Dendritic cell treated with granulocyte-macrophage colony-stimulating factor and Interleukin-4, amounts not matched to agents 40 ng/mL and 50 ng/mL, for 4 days (primary cell): ENCODE data around the gene GAS7.
A peak's percentile ranks its signal among the peaks of the same experiment; 100 is the strongest.

Source experiments
- H3K27ac Mint-ChIP-seq: one replicate; pipeline ENCODE4 v1.8.0; 2022; ENCODE audit warnings: mild to moderate bottlenecking, mixed read lengths
- H3K27me3 Mint-ChIP-seq: one replicate; pipeline ENCODE4 v1.8.0; 2022; ENCODE audit warnings: mild to moderate bottlenecking, mixed read lengths
- H3K36me3 Mint-ChIP-seq: one replicate; pipeline ENCODE4 v1.8.0; 2022; ENCODE audit warnings: low read depth, mixed read lengths
- H3K4me1 Mint-ChIP-seq: one replicate; pipeline ENCODE4 v1.8.0; 2022; ENCODE audit warnings: low read depth, mixed read lengths
- H3K4me3 Mint-ChIP-seq: one replicate; pipeline ENCODE4 v1.8.0; 2022; ENCODE audit warnings: mild to moderate bottlenecking, moderate library complexity, mixed read lengths
- H3K9me3 Mint-ChIP-seq: one replicate; pipeline ENCODE4 v1.8.0; 2022; ENCODE audit warnings: mixed read lengths
- intact Hi-C: fragments of 100-400 bp; cut with micrococcal nuclease; formaldehyde crosslinking; loops from one replicate; pipeline ENCODE4 v1.15.0; 2022

GAS7 gene

DNA sequence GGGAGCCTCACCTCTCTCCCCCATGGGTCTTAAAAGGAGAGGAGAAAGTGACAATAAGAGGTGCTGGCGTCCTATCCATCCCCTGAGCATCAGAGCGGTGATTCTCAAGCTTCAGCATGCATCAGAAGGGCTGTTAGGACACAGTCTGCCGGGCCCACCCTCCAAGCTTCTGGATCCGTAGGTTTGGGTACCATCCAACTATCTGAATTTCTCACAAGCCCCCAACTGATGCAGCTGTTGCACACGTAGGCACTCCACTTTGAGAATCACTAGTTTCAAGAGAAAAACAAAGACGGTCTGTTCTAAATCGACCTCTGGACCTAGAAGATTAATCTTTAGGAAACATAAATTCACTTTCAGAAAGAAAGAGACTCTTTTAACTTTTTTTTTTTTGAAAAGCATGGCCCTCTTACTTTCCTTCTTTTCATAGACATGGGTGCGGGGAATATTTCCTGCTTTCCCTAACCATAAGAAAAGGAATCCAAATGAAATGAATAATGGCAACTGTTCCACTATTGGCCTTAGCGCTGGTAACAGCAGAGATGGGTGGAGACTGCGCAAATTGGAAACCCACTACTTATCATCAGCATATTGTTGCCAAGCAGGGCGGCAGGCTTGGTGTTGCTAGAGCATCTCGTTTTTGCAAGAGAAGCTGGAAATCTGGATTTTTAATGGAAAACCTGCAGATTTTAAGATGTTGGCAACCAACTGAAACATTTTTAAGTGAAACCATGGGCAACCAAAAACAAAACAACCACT is 144.4 kb downstream of the GAS7 start:
- Mint-ChIP-seq H3K9me3 (no peaks in the 10 kb centered on the region), H3K27me3 (no peaks in the 10 kb centered on the region)
- intact Hi-C loops, result no loop called here

DNA sequence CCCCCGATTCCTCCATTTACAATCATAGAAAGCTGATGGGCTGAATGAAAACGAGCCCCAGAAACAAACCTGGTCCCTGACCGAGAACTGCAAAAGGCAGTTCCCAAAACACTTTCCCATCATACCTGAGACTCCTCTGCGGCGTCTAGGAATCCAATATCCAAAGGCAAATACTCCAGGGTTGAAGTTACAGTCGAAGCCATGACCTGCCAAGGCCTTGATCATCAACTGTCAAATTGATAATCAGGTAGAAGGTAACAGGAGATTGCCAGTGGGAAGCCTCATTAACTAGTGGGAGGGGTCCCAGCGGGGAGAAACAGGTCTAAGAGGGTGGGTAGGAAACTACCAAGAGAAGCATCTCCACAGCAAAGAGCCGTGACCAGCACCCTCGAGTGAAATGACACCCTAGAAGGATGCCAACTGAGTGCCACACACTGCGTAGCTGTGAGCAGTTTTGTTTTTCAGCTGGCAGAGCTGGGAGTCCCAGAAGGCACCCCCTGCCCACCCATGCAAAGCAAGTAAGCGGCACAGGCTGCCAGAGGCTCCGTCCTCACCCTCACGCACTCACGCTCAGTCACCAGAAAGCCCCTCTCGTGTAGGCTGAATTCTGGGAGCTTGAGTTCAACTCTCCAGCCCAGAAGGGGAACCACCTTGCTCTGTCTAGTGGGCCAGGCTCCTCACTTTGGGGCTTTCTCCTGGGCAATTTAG is 146.1 kb downstream of the GAS7 start:
- peaks cover 26% of the 10 kb centered on the region for H3K36me3 Mint-ChIP-seq
- H3K4me1 Mint-ChIP-seq, result peaks cover 59% of the 10 kb centered on the region
- no peaks in the 10 kb centered on the region for H3K9me3 Mint-ChIP-seq
- intact Hi-C loops, result no loop called here
- no peak overlapping the region for H3K4me3 Mint-ChIP-seq
- no peaks in the 10 kb centered on the region for H3K27me3 Mint-ChIP-seq
- H3K27ac Mint-ChIP-seq, result peak overlapping the region; percentile 41

More for the DNA sequence above, 144.4 kb downstream of the GAS7 start:
- H3K27ac Mint-ChIP-seq, result no peak overlapping the region
- H3K4me1 Mint-ChIP-seq, result peaks cover 46% of the 10 kb centered on the region
- no peak overlapping the region for H3K4me3 Mint-ChIP-seq
- H3K36me3 Mint-ChIP-seq, result peaks cover 26% of the 10 kb centered on the region

DNA sequence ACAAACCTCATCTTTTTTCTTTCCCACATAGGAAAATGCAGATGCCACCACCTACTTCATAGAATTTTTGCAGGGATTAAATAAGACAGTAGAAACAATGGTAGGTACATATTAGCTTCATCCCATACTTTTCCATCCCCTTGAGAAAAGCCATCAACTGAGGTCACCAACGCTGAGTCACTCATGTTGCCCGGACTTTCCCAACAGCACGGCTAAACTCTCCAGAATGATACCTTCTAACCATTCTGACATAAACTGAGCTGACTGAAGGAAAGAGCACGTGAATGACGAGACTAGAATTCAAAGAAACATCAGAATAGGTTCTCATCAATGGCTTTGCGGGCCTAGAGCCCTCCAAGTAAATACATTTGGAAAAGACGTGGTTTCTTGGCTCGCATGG is 147.3 kb downstream of the GAS7 start:
- intact Hi-C loops, result no loop called here
- Mint-ChIP-seq H3K36me3 (peaks cover 19% of the 10 kb centered on the region), H3K27me3 (no peaks in the 10 kb centered on the region), H3K4me1 (peaks cover 70% of the 10 kb centered on the region), H3K4me3 (peak overlapping the region; percentile 4), H3K27ac (peak overlapping the region; percentile 74), H3K9me3 (no peaks in the 10 kb centered on the region)

DNA sequence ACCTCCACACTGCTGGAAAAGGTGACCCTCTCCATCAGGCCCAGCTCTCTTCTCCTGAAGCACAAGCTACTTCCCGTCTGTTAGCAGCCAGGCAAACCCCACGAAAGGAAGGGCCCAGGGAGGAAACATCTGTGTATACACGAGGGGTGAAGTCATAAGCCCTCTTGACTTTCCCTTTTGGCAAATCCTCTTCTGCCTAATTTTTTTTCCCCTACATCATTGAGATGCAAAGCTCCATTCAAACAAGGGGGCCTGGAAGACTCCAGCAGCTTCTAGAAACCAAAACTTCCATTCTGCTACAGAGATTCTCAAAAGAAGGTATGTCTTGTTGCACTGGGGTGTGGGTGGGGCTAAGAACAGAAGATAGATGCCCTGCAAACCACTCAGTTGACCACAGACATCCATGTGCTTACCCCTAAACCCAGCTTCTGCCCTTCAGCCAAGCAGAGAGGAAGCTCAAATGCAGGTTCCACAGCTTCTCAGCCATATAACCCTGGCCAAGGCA is 147.8 kb downstream of the GAS7 start:
- intact Hi-C loops, result no loop called here
- H3K4me1 Mint-ChIP-seq, result peaks cover 75% of the 10 kb centered on the region
- H3K4me3 Mint-ChIP-seq, result peak overlapping the region; percentile 14
- peaks cover 19% of the 10 kb centered on the region for H3K36me3 Mint-ChIP-seq
- no peaks in the 10 kb centered on the region for H3K27me3 Mint-ChIP-seq
- peak overlapping the region; percentile 74 for H3K27ac Mint-ChIP-seq
- no peaks in the 10 kb centered on the region for H3K9me3 Mint-ChIP-seq

DNA sequence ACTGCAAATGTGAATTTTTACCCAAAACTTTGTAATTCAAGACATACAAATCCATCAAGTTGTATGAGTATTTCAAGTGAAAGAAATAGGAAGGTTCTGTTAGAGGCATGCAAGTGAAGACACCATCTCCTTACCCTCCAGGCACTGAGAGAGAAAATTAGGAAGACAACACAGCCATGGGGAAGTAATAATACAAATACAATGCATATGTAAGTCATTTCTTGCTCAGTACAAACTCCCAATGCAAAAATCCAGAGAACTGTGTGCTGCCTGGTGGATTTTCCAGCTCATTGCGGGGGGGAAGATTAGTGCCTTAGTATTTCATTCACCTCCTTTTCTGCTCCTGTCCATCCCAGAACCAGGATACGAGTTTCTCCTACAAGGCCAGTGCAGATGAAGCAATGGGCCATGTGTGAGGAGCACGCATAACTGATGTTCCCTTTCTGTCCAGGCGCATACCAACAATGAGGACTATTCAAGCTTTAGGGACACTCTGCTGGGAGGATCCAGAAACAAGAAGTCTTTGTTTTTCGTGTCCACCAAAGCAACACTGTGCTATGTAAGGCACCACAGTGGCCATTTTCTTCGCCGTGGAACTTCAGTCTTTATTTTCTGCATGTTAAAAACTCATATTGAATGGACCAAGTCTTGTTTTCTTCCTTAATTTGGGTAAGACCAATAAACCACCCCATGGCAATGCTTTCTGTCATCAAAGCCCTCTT is 149.6 kb downstream of the GAS7 start:
- Mint-ChIP-seq H3K27ac (peak overlapping the region; percentile 70), H3K36me3 (peaks cover 12% of the 10 kb centered on the region), H3K27me3 (no peaks in the 10 kb centered on the region), H3K4me1 (peaks cover 70% of the 10 kb centered on the region), H3K9me3 (no peaks in the 10 kb centered on the region), H3K4me3 (no peak overlapping the region)
- intact Hi-C loops, result no loop called here

DNA sequence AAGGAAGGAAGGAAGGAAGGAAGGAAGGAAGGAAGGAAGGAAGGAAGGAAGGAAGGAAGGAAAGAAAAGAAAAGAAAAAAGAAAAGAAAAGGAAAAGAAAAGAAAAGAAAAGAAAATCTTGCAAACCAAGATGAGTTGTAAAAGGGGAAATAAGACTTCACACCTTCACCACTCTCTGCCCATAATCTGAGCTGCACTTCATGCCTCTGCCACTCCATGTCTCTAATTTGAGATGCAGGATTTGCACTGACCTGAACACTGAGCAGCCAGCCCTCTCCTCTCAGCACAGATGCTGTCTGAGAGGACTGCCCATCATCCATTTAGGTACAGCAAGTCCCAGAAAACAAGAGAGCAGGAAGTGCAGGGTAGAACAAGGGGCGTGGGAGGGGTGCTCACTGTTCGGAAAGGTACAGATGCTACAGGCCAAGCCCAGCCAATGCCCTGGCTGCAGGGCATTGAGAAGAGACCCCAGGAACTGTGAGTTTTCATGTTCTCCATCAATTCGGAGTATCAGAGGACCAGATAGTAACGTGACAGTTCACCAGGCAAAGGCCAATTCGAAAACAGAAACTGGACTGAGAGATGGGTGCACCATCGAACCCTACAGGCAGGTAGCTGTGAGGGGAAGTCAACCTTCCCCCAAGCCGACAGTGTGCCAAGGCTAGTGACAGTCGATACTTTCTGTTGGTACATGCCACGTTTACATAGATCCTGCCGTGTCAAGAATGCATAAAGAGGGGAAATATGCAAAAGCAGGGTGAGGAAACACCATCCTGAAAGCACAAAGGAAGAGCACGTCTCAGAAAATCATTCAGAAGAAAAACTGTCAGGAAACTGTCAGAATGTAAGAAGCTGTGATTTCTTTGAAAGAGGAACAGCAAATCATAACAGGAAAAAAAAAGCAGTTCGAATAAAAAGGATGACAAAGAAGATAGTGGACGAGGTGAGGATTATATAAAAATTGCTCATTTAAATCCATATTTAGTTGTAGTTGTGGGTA is 151.3 kb downstream of the GAS7 start:
- peak overlapping the region; percentile 62 for H3K27ac Mint-ChIP-seq
- intact Hi-C loops, result no loop called here
- H3K27me3 Mint-ChIP-seq, result no peaks in the 10 kb centered on the region
- peaks cover 10% of the 10 kb centered on the region for H3K36me3 Mint-ChIP-seq
- peaks cover 66% of the 10 kb centered on the region for H3K4me1 Mint-ChIP-seq
- H3K9me3 Mint-ChIP-seq, result no peaks in the 10 kb centered on the region
- peak overlapping the region; percentile 49 for H3K4me3 Mint-ChIP-seq

DNA sequence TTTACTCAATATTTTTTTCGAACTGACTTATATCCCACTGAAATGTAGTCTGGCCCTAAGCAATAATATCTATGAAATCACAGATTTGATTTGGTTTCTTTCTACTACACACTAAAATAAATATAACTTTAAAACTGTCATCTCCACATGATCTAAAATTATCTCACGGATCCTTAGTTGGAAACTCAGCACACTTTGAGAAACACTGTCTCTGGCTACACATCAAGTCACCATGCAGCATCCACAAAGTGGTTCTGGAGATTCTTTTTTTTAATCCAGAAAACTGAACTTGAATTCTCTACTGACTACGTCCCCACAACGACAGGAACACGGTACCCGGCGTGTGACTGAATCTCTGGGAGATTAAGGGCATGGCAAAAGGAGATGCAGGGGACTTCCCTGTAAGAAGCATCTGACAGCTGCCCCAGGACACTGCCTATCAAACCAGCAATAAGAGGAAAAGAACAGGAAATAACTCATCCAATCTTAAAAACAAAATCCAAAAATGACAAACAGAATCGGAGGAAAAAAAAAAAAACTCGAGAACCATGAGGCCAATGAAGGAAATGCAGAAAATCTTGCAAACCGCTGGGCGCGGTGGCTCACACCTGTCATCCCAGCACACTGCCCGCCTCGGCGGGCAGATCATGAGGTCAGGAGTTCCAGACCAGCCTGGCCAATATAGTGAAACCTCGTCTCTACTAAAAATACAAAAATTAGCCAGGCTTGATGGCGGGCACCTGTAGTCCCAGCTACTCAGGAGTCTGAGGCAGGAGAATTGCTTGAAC is 152.3 kb downstream of the GAS7 start:
- H3K36me3 Mint-ChIP-seq, result peaks cover 6% of the 10 kb centered on the region
- peaks cover 61% of the 10 kb centered on the region for H3K4me1 Mint-ChIP-seq
- H3K4me3 Mint-ChIP-seq, result no peak overlapping the region
- intact Hi-C loops, result no loop called here
- no peaks in the 10 kb centered on the region for H3K27me3 Mint-ChIP-seq
- H3K27ac Mint-ChIP-seq, result peak overlapping the region; percentile 62
- H3K9me3 Mint-ChIP-seq, result no peaks in the 10 kb centered on the region

DNA sequence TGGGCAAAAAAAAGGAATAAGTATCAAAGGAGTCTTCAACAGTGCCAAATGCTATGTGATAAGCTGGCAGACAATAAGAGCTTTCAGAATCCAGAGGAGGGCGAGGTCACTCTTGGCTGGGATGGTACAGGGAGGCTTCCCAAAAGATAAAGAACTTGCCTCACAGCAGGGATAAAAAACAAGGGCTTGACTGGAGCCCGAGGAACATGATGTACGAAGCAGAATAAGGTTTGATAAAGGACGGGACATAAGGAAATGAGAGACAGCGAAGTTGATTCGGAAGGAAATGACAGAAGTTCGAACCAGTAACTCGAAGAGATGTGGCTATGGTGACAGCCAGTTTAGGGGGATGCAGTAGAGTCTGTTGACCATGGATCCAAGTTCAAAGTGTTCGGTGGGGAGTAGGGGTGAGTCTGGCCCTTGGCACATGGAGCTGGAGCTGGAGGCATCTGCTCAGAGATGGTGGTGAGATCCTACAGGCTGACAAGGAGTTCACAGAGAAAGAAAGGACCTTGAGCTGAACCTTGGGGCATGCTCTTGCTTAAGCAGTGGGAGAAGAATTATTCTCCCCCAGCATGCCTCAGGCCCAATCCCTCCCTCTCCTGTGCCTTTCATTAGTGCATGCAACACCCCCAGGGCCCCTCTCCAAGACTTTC is 155.7 kb downstream of the GAS7 start:
- Mint-ChIP-seq H3K9me3 (no peaks in the 10 kb centered on the region), H3K27me3 (no peaks in the 10 kb centered on the region), H3K4me1 (peaks cover 48% of the 10 kb centered on the region), H3K4me3 (no peak overlapping the region), H3K27ac (no peak overlapping the region), H3K36me3 (peaks cover 6% of the 10 kb centered on the region)
- intact Hi-C loops, result no loop called here

DNA sequence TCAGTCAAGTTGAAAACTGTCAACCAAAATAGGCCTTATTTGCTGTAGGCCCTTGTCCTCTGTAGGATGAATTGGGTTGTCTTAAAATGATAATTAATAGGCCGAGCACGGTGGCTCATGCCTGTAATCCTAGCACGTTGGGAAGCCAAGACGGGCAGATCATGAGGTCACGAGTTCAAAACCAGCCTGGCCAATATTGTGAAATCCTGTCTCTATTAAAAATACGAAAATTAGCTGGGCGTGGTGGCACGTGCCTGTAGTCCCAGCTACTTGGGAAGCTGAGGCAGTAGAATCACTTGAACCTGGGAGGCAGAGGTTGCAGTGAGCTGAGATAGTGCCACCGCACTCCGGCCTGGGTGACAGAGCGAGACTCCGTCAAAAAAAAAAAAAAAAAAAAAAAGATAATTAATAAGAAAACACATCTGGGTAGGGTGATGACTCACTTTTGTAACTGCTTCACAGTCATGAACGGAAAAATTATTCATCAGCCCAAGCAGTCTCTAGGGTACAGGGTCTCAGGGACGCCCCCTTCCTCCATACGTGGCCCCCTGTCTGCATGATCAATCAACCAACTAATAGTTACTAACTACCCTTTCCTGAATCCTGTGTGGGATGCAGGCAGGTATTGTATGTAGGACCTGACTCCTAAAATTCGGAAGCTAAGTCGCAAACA is 156.4 kb downstream of the GAS7 start:
- H3K4me3 Mint-ChIP-seq, result no peak overlapping the region
- intact Hi-C loops, result no loop called here
- H3K27me3 Mint-ChIP-seq, result no peaks in the 10 kb centered on the region
- no peaks in the 10 kb centered on the region for H3K9me3 Mint-ChIP-seq
- no peak overlapping the region for H3K27ac Mint-ChIP-seq
- H3K36me3 Mint-ChIP-seq, result peaks cover 6% of the 10 kb centered on the region
- peaks cover 48% of the 10 kb centered on the region for H3K4me1 Mint-ChIP-seq

DNA sequence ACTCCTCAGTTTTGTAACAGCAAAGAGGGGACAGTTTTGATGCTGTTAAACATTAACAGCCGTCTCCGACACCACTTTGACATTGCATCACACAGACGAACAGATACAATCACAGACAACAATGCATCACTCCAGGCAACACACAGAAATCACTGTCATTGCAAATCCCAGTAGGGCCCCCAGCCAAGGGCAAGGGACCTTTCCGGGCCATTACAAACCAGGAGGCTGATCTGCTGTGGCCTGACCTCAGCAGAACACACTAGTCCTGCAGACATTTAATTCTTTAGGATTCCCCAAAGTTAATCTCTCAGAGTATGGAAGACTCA is 157.2 kb downstream of the GAS7 start:
- no peak overlapping the region for H3K27ac Mint-ChIP-seq
- H3K27me3 Mint-ChIP-seq, result no peaks in the 10 kb centered on the region
- H3K9me3 Mint-ChIP-seq, result no peaks in the 10 kb centered on the region
- no peak overlapping the region for H3K4me3 Mint-ChIP-seq
- peaks cover 48% of the 10 kb centered on the region for H3K4me1 Mint-ChIP-seq
- H3K36me3 Mint-ChIP-seq, result peaks cover 7% of the 10 kb centered on the region
- intact Hi-C loops, result no loop called here

DNA sequence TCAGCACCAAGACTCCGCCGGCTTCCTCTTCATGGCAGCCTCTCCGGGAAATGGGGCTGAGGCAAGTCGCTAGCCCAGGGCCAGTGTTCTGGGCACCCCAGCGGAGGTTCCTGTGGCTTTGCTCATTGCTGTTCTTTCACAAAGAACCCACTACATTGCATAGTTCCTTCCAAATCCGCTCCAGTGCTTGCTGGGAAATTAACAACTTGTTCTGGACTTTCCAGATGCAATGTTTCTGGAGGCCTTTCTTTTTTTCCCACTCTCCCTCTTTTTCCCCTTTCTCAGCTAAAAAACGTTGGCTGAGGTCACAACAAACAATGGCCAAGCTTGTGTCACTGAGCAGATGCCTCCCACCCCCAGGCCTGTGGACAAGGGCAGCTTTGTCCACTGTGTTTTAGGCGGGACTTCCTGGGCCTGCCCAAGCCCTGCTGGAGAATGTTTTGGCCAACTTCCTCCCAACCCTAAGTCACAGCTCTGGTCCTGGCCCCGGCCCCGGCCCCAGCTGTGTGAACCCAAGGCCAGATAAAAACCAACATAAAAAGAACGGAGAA is 161.8 kb downstream of the GAS7 start:
- no peaks in the 10 kb centered on the region for H3K27me3 Mint-ChIP-seq

DNA sequence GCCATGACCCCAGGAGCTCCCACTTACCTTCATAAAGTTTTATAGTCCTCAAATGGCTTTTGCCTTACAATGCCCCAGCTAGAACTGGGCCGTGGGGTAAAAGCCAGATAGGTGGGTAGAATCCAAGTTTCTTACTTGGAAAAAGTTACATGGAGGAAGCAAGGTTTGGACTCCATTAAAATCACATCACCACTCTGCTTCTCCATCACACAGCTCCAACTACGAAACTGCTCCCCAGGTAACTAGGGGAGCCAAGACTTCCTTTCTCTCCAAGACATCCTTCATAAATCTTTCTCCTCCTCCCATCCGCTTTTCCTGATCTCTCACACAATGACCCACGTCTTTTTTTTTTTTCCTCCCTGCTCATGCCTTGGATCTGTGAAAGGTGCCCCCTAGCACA is 162.5 kb downstream of the GAS7 start:
- Mint-ChIP-seq H3K27ac (peak overlapping the region; percentile 81), H3K4me3 (peak overlapping the region; percentile 27), H3K27me3 (no peaks in the 10 kb centered on the region), H3K9me3 (no peaks in the 10 kb centered on the region), H3K4me1 (peaks cover 84% of the 10 kb centered on the region), H3K36me3 (peaks cover 16% of the 10 kb centered on the region)
- intact Hi-C loops, result loop anchor here (5.0 kb wide), 1 partner anchor 49 kb away; no protein-coding TSS in a partner anchor

More for the DNA sequence above, 161.8 kb downstream of the GAS7 start:
- Mint-ChIP-seq H3K36me3 (peaks cover 10% of the 10 kb centered on the region), H3K4me1 (peaks cover 82% of the 10 kb centered on the region), H3K9me3 (no peaks in the 10 kb centered on the region), H3K27ac (peak overlapping the region; percentile 81), H3K4me3 (no peak overlapping the region)
- intact Hi-C loops, result loop anchor here (5.0 kb wide), 1 partner anchor 49 kb away; no protein-coding TSS in a partner anchor
